Activated naive CD4-positive, alpha-beta T cell treated with anti-CD3 and anti-CD28 coated beads for 36 hours (primary cell): ENCODE results near the gene WASL. TPM values are rescaled to one million over a fixed set of nuclear protein-coding genes. Genes with fewer than 3 reads are reported as not detected.
"Not testable (repeated sequence)": the region's sequence is repeated elsewhere in the genome, so short reads cannot be mapped to it uniquely, and the experiment has no call there.

Experiments
- CTCF ChIA-PET: fragments of 350-600 bp; sonication (Branson Sonifier 250); formaldehyde crosslinking; loops from one replicate; lab custom pipeline; 2021; ENCODE audit warnings: antibody characterized with exemption; lab: Charles Lee
- DNase-seq: peaks from one replicate; pipeline ENCODE4 v3.0.0-alpha.2; 2020
- H3K27ac Mint-ChIP-seq: one replicate; pipeline ENCODE4 v1.8.0; 2021; ENCODE audit warnings: mild to moderate bottlenecking, mixed read lengths
- H3K27me3 Mint-ChIP-seq: one replicate; pipeline ENCODE4 v1.8.0; 2021; ENCODE audit warnings: low read depth, mixed read lengths
- H3K36me3 Mint-ChIP-seq: one replicate; pipeline ENCODE4 v1.8.0; 2021; ENCODE audit warnings: low read depth, mixed read lengths
- H3K4me1 Mint-ChIP-seq: one replicate; pipeline ENCODE4 v1.8.0; 2021; ENCODE audit warnings: low read depth, mixed read lengths
- H3K4me3 Mint-ChIP-seq: one replicate; pipeline ENCODE4 v1.8.0; 2021; ENCODE audit warnings: mild to moderate bottlenecking, moderate library complexity, mixed read lengths
- H3K9me3 Mint-ChIP-seq: one replicate; pipeline ENCODE4 v1.8.0; 2021; ENCODE audit warnings: mixed read lengths
- intact Hi-C: fragments of 100-400 bp; cut with micrococcal nuclease; formaldehyde crosslinking; loops from one replicate; pipeline ENCODE4 v1.15.1; 2023
- total RNA-seq, 2 experiments: library from RNA; stranded (reverse); gene quantifications; one replicate each; pipeline ENCODE4 v1.2.3, GENCODE V29; 2021

The WASL gene
- total RNA-seq, 2 experiments from 2014 or later = 3.7 to 3.8 TPM

GRCh38 chr7:123787220-123788007 is 38.6 kb upstream of the WASL start:
- Mint-ChIP-seq H3K36me3 (no peaks in the 10 kb centered on the region), H3K4me1 (peaks cover 8% of the 10 kb centered on the region), H3K9me3 (no peaks in the 10 kb centered on the region), H3K4me3 (no peak overlapping the region), H3K27ac (no peak overlapping the region), H3K27me3 (no peaks in the 10 kb centered on the region)
- no peak for DNase-seq
- intact Hi-C loops = loop anchor here (5.0 kb wide), 1 partner anchor 980 kb away; the partner anchor contains the start of gene GPR37
- CTCF ChIA-PET = interaction anchor here (0.7 to 2.0 kb wide), 3 partner anchors 10 to 78 kb away, joined by 4 to 6 read pairs (median 5); no protein-coding TSS in a partner anchor

DNA sequence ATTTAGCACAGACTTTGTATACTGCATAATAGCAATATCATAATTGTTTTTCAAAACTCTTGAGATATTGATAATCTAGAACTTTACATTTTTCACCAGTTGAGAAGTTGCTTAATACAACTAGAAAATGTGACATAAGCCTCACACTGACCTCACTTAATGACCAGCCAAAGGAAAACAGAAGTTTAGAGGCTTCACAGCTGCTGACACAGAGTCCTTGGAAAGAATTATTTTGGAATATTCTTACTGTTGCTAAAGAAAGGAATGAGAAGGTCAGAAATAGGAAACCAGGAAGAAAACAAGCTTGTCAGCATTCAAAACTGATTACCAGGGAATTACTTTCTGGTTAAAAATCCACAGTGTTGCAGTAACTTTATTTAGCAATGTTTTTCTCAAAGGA is 35.5 kb upstream of the WASL start:
- Mint-ChIP-seq H3K36me3 (no peaks in the 10 kb centered on the region), H3K4me3 (no peak overlapping the region), H3K4me1 (no peaks in the 10 kb centered on the region), H3K27me3 (peaks cover 5% of the 10 kb centered on the region), H3K9me3 (no peaks in the 10 kb centered on the region), H3K27ac (no peak overlapping the region)
- CTCF ChIA-PET = interaction anchor here (1.0 to 1.1 kb wide), 2 partner anchors 9 to 33 kb away, joined by 3 read pairs; no protein-coding TSS in a partner anchor
- intact Hi-C loops = no loop called here
- no peak for DNase-seq

DNA sequence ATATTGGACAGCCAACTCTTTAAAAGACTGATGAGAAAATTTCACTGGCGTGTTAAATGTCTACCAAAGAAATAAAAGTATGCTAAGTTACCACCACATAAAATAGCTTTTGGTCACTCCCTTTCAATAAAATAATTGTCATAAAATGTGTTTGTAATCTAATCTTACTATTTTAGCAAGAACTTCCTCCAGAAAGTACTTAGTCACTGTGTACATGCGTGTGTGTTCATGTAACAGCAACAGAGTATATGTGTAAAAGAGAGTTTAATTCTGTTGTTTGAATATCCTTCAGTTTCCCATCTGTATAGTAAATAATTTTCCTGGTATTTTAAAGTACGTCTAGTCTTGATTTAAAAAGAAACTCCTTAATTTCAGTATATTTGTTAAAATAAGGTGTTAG is 35.0 kb upstream of the WASL start:
- Mint-ChIP-seq H3K27me3 (peaks cover 5% of the 10 kb centered on the region), H3K4me3 (no peak overlapping the region), H3K4me1 (no peaks in the 10 kb centered on the region), H3K27ac (no peak overlapping the region), H3K9me3 (no peaks in the 10 kb centered on the region), H3K36me3 (no peaks in the 10 kb centered on the region)
- CTCF ChIA-PET = no interaction called here
- intact Hi-C loops = no loop called here
- DNase-seq = no peak

DNA sequence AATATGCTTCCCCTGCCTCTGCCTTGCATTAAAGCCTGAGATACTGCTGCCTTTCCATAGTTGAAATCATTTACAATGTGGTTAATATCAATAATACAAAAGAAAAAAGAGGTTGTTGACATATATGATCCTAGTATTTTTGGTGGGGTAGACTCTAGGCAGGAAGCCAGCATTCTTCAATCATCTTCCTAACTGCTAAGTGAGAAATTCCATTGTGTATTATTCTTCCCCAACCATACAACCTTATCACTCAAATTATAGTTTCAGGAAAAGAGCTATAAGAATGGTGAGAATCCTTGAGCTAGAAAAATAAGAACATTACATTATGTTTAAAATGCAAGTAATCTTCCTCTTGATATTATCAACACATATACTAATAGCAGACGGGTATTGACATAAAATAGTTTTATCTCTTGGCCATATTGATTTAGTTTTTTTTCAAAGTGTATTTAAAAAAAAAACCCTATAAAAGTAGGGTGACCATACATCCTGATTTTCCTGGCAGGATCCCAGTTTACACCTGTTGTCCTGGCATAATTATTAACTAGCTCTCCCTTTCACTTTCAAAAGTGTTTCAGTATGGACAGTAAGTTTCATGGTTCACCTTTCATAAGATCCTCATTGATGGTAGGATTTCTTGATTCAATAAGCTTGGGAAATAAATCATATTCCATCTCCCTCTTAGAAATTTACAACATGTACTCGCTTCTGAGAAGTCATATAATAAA is 33.4 kb upstream of the WASL start:
- Mint-ChIP-seq H3K4me3 (no peak overlapping the region), H3K36me3 (no peaks in the 10 kb centered on the region), H3K27me3 (peaks cover 5% of the 10 kb centered on the region), H3K9me3 (no peaks in the 10 kb centered on the region), H3K27ac (no peak overlapping the region), H3K4me1 (no peaks in the 10 kb centered on the region)
- no peak for DNase-seq
- CTCF ChIA-PET = interaction anchor here (0.6 to 1.0 kb wide), 4 partner anchors 12 to 309 kb away, joined by 3 read pairs; no protein-coding TSS in a partner anchor
- intact Hi-C loops = no loop called here

DNA sequence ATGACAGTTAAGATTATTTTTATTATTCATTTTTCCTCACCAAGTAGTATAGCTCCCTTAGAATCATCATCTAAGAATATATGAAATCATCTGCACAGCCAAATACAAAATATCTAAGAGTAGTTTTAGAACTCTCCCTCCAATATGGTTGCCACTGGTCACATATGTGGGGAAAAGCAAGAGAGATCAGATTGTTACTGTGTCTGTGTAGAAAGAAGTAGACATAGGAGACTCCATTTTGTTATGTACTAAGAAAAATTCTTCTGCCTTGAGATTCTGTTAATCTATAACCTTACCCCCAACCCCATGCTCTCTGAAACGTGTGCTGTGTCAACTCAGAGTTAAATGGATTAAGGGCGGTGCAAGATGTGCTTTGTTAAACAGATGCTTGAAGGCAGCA is 31.7 kb upstream of the WASL start:
- H3K4me1 Mint-ChIP-seq, intact Hi-C loops, H3K4me3 Mint-ChIP-seq, H3K27me3 Mint-ChIP-seq, H3K9me3 Mint-ChIP-seq, H3K36me3 Mint-ChIP-seq, CTCF ChIA-PET, DNase-seq, H3K27ac Mint-ChIP-seq: not testable (repeated sequence)

GRCh38 chr7:123774496-123774895 is 25.7 kb upstream of the WASL start:
- H3K27ac Mint-ChIP-seq = no peak overlapping the region
- H3K4me1 Mint-ChIP-seq = peaks cover 5% of the 10 kb centered on the region
- DNase-seq = no peak
- no peaks in the 10 kb centered on the region for H3K36me3 Mint-ChIP-seq
- peaks cover 7% of the 10 kb centered on the region for H3K27me3 Mint-ChIP-seq
- intact Hi-C loops = no loop called here
- CTCF ChIA-PET = interaction anchor here (1.1 to 1.3 kb wide), 2 partner anchors 24 to 92 kb away, joined by 4 to 5 read pairs; no protein-coding TSS in a partner anchor
- no peaks in the 10 kb centered on the region for H3K9me3 Mint-ChIP-seq
- no peak overlapping the region for H3K4me3 Mint-ChIP-seq

DNA sequence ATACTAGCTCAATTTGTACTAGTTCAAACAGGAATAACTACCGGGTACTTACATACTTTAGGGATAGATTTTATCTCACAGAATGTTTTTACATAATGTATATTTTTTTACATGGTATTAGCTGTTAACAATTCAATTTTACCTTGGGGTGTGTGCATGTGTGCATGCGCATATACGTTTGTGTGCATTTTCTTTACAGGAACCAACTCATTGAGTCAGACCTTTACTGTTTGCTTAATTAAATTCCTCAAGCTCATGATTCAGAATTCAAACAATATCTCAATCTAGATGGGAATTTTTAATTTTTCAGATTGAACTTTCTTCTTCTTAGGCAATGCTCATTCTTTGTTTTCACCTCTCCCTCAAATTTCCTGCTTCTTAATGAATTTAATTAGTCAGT is 24.7 kb upstream of the WASL start:
- DNase-seq = no peak
- Mint-ChIP-seq H3K36me3 (no peaks in the 10 kb centered on the region), H3K27me3 (peaks cover 9% of the 10 kb centered on the region), H3K9me3 (no peaks in the 10 kb centered on the region), H3K4me1 (peaks cover 5% of the 10 kb centered on the region), H3K27ac (no peak overlapping the region), H3K4me3 (no peak overlapping the region)
- intact Hi-C loops = no loop called here
- CTCF ChIA-PET = interaction anchor here (0.9 to 1.3 kb wide), 2 partner anchors 91 to 93 kb away, joined by 3 to 4 read pairs; no protein-coding TSS in a partner anchor

GRCh38 chr7:123772652-123773051 is 23.8 kb upstream of the WASL start:
- Mint-ChIP-seq H3K36me3 (no peaks in the 10 kb centered on the region), H3K27ac (no peak overlapping the region), H3K27me3 (peaks cover 9% of the 10 kb centered on the region), H3K4me3 (no peak overlapping the region), H3K4me1 (peaks cover 5% of the 10 kb centered on the region), H3K9me3 (no peaks in the 10 kb centered on the region)
- CTCF ChIA-PET = interaction anchor here (0.9 kb wide), 1 partner anchor 93 kb away, joined by 3 read pairs; no protein-coding TSS in a partner anchor
- intact Hi-C loops = no loop called here
- DNase-seq = no peak

DNA sequence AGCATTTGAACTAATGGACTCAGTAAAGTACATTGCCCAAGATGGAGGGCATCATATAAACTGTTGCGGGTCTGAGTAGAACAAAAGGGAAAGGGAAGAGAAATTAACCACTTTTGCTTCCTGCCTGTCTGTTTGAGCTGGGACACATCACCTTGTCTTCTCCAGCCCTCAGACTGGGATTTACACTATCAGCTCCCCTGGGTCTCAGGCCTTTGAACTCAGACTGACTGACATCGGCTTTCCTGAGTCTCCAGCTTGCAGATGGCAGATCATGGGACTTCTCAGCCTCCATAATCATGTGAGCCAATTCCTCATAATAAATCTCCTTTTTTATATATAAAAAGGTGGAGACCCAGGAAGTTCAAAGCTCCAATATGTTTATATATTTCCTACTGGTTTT is 23.0 kb upstream of the WASL start:
- Mint-ChIP-seq H3K4me3 (no peak overlapping the region), H3K27me3 (peaks cover 9% of the 10 kb centered on the region), H3K27ac (no peak overlapping the region), H3K9me3 (no peaks in the 10 kb centered on the region), H3K36me3 (no peaks in the 10 kb centered on the region), H3K4me1 (peaks cover 5% of the 10 kb centered on the region)
- intact Hi-C loops = loop anchor here (2.0 kb wide), 1 partner anchor 21 kb away; no protein-coding TSS in a partner anchor
- CTCF ChIA-PET = interaction anchor here (1.2 kb wide), 1 partner anchor 53 kb away, joined by 3 read pairs; no protein-coding TSS in a partner anchor
- DNase-seq = no peak

- H3K36me3 Mint-ChIP-seq = no peaks in the 10 kb centered on the region
Observed at GRCh38 chr7:123771256-123771655, 22.5 kb upstream of the WASL start.

GRCh38 chr7:123770378-123770777 is 21.6 kb upstream of the WASL start:
- no peak overlapping the region for H3K4me3 Mint-ChIP-seq
- no peak overlapping the region for H3K27ac Mint-ChIP-seq
- DNase-seq = no peak

More at GRCh38 chr7:123771256-123771655, 22.5 kb upstream of the WASL start:
- intact Hi-C loops = loop anchor here (2.0 kb wide), 1 partner anchor 20 kb away; no protein-coding TSS in a partner anchor
- no peaks in the 10 kb centered on the region for H3K9me3 Mint-ChIP-seq
- no peak overlapping the region for H3K27ac Mint-ChIP-seq
- no peak for DNase-seq
- CTCF ChIA-PET = interaction anchor here (0.7 to 1.2 kb wide), 3 partner anchors 8 to 97 kb away, joined by 3 read pairs; no protein-coding TSS in a partner anchor
- H3K4me3 Mint-ChIP-seq = no peak overlapping the region
- H3K27me3 Mint-ChIP-seq = peaks cover 9% of the 10 kb centered on the region
- H3K4me1 Mint-ChIP-seq = peaks cover 5% of the 10 kb centered on the region

GRCh38 chr7:123769371-123769770 is 20.6 kb upstream of the WASL start:
- CTCF ChIA-PET = interaction anchor here (0.6 to 1.0 kb wide), 3 partner anchors 28 to 580 kb away, joined by 3 to 4 read pairs (median 4); no protein-coding TSS in a partner anchor
- Mint-ChIP-seq H3K27me3 (peaks cover 5% of the 10 kb centered on the region), H3K9me3 (no peaks in the 10 kb centered on the region), H3K27ac (no peak overlapping the region), H3K4me1 (peaks cover 5% of the 10 kb centered on the region), H3K36me3 (no peaks in the 10 kb centered on the region), H3K4me3 (no peak overlapping the region)
- intact Hi-C loops = no loop called here
- DNase-seq = no peak

More at GRCh38 chr7:123770378-123770777, 21.6 kb upstream of the WASL start:
- Mint-ChIP-seq H3K9me3 (no peaks in the 10 kb centered on the region), H3K36me3 (no peaks in the 10 kb centered on the region), H3K27me3 (peaks cover 5% of the 10 kb centered on the region), H3K4me1 (peaks cover 5% of the 10 kb centered on the region)
- intact Hi-C loops = loop anchor here (2.0 kb wide), 1 partner anchor 20 kb away; no protein-coding TSS in a partner anchor
- CTCF ChIA-PET = interaction anchor here (0.7 to 0.9 kb wide), 3 partner anchors 9 to 320 kb away, joined by 3 to 4 read pairs (median 3); no protein-coding TSS in a partner anchor
